SK-N-SH treated with all-trans-retinoic acid at 6 μM for 48 hours (cell line): ENCODE data around the gene MCU.

ENCODE experiments used
- ATAC-seq: fragments of 200-7000 bp; cut with Tn5 transposase; 3 replicates; pipeline ENCODE4 v1.9.1; 2020; ENCODE audit warnings: mild to moderate bottlenecking, moderate library complexity
- ARNTL ChIP-seq: fragments of 450-650 bp; formaldehyde crosslinking; IDR thresholded peaks from 2 replicates; pipeline ENCODE4 v1.5.0; 2020; ENCODE audit warnings: low read depth, mild to moderate bottlenecking, moderate library complexity, borderline replicate concordance
- BACH2 ChIP-seq: fragments of 250-450 bp; sonication (Bioruptor Pico); IDR thresholded peaks from 2 replicates; pipeline ENCODE4 v1.9.0; 2021; ENCODE audit warnings: mild to moderate bottlenecking, borderline replicate concordance
- CREB5 ChIP-seq: fragments of 250-450 bp; sonication (Bioruptor Pico); IDR thresholded peaks from 2 replicates; pipeline ENCODE4 v1.5.1; 2020; ENCODE audit warnings: low read depth, mild to moderate bottlenecking, moderate library complexity
- CSDC2 ChIP-seq: fragments of 250-450 bp; sonication (Bioruptor Pico); IDR thresholded peaks from 2 replicates; pipeline ENCODE4 v1.5.0; 2020; ENCODE audit warnings: mild to moderate bottlenecking, moderate library complexity
- CSRNP3 ChIP-seq: fragments of 250-450 bp; sonication (Bioruptor Pico); IDR thresholded peaks from 2 replicates; pipeline ENCODE4 v1.5.1; 2021; ENCODE audit warnings: mild to moderate bottlenecking, moderate library complexity
- ESRRG ChIP-seq: fragments of 250-450 bp; sonication (Bioruptor Pico); IDR thresholded peaks from 2 replicates; pipeline ENCODE4 v1.6.1; 2021; ENCODE audit warnings: mild to moderate bottlenecking
- GLIS3 ChIP-seq: fragments of 250-450 bp; sonication (Bioruptor Pico); IDR thresholded peaks from 2 replicates; pipeline ENCODE4 v1.5.0; 2020; ENCODE audit warnings: mild to moderate bottlenecking, moderate library complexity
- ISL1 ChIP-seq: fragments of 250-450 bp; sonication (Bioruptor Pico); IDR thresholded peaks from 2 replicates; pipeline ENCODE4 v2.1.2; 2022; ENCODE audit warnings: mild to moderate bottlenecking, moderate library complexity
- OSR1 ChIP-seq: fragments of 250-450 bp; sonication (Bioruptor Pico); IDR thresholded peaks from 2 replicates; pipeline ENCODE4 v1.8.0; 2022; ENCODE audit warnings: moderate library complexity, mild to moderate bottlenecking, inconsistent platforms
- PATZ1 ChIP-seq: fragments of 250-450 bp; sonication (Bioruptor Pico); IDR thresholded peaks from 2 replicates; pipeline ENCODE4 v1.8.0; 2020; ENCODE audit warnings: mild to moderate bottlenecking, moderate library complexity, borderline replicate concordance
- POU6F1 ChIP-seq: fragments of 250-450 bp; sonication (Bioruptor Pico); IDR thresholded peaks from 2 replicates; pipeline ENCODE4 v1.8.0; 2021; ENCODE audit warnings: low read depth, mild to moderate bottlenecking, moderate library complexity, borderline replicate concordance
- PPARA ChIP-seq: fragments of 250-450 bp; sonication (Bioruptor Pico); IDR thresholded peaks from 2 replicates; pipeline ENCODE4 v1.5.0; 2020; ENCODE audit warnings: mild to moderate bottlenecking, borderline replicate concordance
- SNAI2 ChIP-seq: fragments of 250-450 bp; sonication (Bioruptor Pico); IDR thresholded peaks from 2 replicates; pipeline ENCODE4 v1.5.0; 2020; ENCODE audit warnings: mild to moderate bottlenecking, moderate library complexity
- TCF4 ChIP-seq: fragments of 250-450 bp; sonication (Bioruptor Pico); IDR thresholded peaks from 2 replicates; pipeline ENCODE4 v1.8.0; 2021; ENCODE audit warnings: mild to moderate bottlenecking, moderate library complexity, borderline replicate concordance
- TOX ChIP-seq: fragments of 250-450 bp; sonication (Bioruptor Pico); IDR thresholded peaks from 2 replicates; pipeline ENCODE4 v1.8.0; 2021; ENCODE audit warnings: mild to moderate bottlenecking, moderate library complexity, borderline replicate concordance
- ZC3H10 ChIP-seq: fragments of 250-450 bp; sonication (Bioruptor Pico); IDR thresholded peaks from 2 replicates; pipeline ENCODE4 v1.5.1; 2021; ENCODE audit warnings: mild to moderate bottlenecking, moderate library complexity
- ZFP3 ChIP-seq: fragments of 250-450 bp; sonication (Bioruptor Pico); IDR thresholded peaks from 2 replicates; pipeline ENCODE4 v1.5.0; 2020; ENCODE audit warnings: mild to moderate bottlenecking, moderate library complexity
- ZFP30 ChIP-seq: fragments of 450-650 bp; formaldehyde crosslinking; IDR thresholded peaks from 2 replicates; pipeline ENCODE4 v1.5.0; 2022; ENCODE audit warnings: mild to moderate bottlenecking, moderate library complexity
- ZNF565 ChIP-seq: fragments of 450-650 bp; formaldehyde crosslinking; conservative IDR thresholded peaks from 2 replicates; pipeline ENCODE4 v1.5.0; 2020; ENCODE audit warnings: low read depth, mild to moderate bottlenecking, moderate library complexity
- TF ChIP-seq, protein P1 (sequence below): fragments of 250-450 bp; sonication (Bioruptor Pico); IDR thresholded peaks from 2 replicates; pipeline ENCODE4 v1.5.0; 2020; ENCODE audit warnings: mild to moderate bottlenecking, moderate library complexity

The MCU gene

DNA sequence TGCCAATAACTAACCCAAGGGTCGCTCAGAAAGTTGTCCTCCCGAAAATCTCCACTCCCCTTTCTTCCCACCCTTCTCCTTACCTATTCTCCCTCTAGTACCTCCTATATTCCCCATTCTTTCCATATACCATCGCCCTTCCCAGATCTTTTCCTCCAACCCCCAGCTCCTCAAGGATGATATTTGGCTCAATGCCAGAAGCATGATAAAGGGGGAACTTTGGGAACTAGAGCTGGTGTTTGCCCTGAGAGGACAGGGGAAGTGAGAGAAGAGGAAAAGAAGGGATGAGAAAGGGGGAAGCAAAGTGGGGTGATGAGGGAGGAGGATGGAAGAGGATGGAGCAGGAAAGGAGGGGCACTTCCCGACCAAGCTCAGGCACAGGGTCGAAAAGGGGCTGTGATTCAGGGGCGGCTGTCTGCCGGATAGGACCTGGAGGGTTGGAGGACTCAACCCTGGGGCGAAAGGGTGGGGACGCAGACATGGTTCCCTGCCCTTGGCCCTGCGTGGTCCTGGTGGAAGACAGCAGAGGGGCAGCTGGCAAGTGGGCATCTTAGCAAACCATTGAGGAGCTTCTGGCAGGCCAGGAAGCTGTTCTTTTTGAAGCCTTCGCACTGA lies 203.4 kb downstream of the MCU start:
- ATAC-seq: no peak

DNA sequence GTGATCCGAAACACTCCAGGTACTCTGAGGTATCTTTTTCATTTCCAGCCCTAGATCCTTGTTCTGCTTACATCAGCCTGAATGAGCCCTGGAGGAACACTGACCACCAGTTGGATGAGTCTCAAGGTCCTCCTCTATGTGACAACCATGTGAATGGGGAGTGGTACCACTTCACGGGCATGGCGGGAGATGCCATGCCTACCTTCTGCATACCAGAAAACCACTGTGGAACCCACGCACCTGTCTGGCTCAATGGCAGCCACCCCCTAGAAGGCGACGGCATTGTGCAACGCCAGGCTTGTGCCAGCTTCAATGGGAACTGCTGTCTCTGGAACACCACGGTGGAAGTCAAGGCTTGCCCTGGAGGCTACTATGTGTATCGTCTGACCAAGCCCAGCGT lies 206.7 kb downstream of the MCU start:
- ATAC-seq: no peak
- TF ChIP-seq SNAI2 (no peak), ZFP30 (no peak), ESRRG (CRISPR knock-in tag) (no peak), ISL1 (CRISPR knock-in tag) (no peak), CSDC2 (CRISPR knock-in tag) (no peak), POU6F1 (CRISPR knock-in tag) (no peak), ZC3H10 (CRISPR knock-in tag) (no peak), ARNTL (CRISPR knock-in tag) (no peak)
- TF ChIP-seq, protein P1, sequence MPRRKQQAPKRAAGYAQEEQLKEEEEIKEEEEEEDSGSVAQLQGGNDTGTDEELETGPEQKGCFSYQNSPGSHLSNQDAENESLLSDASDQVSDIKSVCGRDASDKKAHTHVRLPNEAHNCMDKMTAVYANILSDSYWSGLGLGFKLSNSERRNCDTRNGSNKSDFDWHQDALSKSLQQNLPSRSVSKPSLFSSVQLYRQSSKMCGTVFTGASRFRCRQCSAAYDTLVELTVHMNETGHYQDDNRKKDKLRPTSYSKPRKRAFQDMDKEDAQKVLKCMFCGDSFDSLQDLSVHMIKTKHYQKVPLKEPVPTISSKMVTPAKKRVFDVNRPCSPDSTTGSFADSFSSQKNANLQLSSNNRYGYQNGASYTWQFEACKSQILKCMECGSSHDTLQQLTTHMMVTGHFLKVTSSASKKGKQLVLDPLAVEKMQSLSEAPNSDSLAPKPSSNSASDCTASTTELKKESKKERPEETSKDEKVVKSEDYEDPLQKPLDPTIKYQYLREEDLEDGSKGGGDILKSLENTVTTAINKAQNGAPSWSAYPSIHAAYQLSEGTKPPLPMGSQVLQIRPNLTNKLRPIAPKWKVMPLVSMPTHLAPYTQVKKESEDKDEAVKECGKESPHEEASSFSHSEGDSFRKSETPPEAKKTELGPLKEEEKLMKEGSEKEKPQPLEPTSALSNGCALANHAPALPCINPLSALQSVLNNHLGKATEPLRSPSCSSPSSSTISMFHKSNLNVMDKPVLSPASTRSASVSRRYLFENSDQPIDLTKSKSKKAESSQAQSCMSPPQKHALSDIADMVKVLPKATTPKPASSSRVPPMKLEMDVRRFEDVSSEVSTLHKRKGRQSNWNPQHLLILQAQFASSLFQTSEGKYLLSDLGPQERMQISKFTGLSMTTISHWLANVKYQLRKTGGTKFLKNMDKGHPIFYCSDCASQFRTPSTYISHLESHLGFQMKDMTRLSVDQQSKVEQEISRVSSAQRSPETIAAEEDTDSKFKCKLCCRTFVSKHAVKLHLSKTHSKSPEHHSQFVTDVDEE: no peak

More for the DNA sequence above, 203.4 kb downstream of the MCU start:
- TF ChIP-seq PPARA: no peak
- TF ChIP-seq CSRNP3 (CRISPR knock-in tag): no peak
- TF ChIP-seq, protein P1: no peak
- TF ChIP-seq ZFP3 (CRISPR knock-in tag): no peak
- no peak for TF ChIP-seq SNAI2
- no peak for TF ChIP-seq OSR1 (CRISPR knock-in tag)
- TF ChIP-seq TCF4: no peak
- TF ChIP-seq POU6F1 (CRISPR knock-in tag): no peak
- TF ChIP-seq ISL1 (CRISPR knock-in tag): no peak
- no peak for TF ChIP-seq GLIS3 (CRISPR knock-in tag)
- TF ChIP-seq TOX: no peak
- no peak for TF ChIP-seq ESRRG (CRISPR knock-in tag)
- TF ChIP-seq ZNF565: no peak
- TF ChIP-seq PATZ1 (CRISPR knock-in tag): no peak
- no peak for TF ChIP-seq CREB5 (CRISPR knock-in tag)
- no peak for TF ChIP-seq ZFP30
- TF ChIP-seq BACH2 (CRISPR knock-in tag): no peak
